Smooth muscle cell (in vitro differentiated cells): Measurements from ENCODE around the gene TMEM59. TPM values are rescaled to one million over a fixed set of nuclear protein-coding genes. Genes with fewer than 3 reads are reported as not detected.
A peak's percentile ranks its signal among the peaks of the same experiment; 100 is the strongest.

Source experiments
- DNase-seq: peaks from one replicate; lab custom pipeline; 2025; ENCODE audit not compliant: unreplicated experiment; lab: John Stamatoyannopoulos, UW
- H2AFZ ChIP-seq: fragments of 200-600 bp; sonication (generic); 2 replicates; pipeline ENCODE4 v1.6.0; 2016; ENCODE audit warnings: antibody characterized with exemption, low read depth, mild to moderate bottlenecking
- H3F3A ChIP-seq: fragments of 200-600 bp; sonication (generic); 2 replicates; pipeline ENCODE4 v1.6.0; 2017; ENCODE audit warnings: antibody characterized with exemption, low read depth
- H3K27ac ChIP-seq: fragments of 200-600 bp; sonication (generic); 2 replicates; pipeline ENCODE4 v1.5.1; 2016; ENCODE audit warnings: low read depth, mild to moderate bottlenecking
- H3K27me3 ChIP-seq: fragments of 200-600 bp; sonication (generic); 2 replicates; pipeline ENCODE4 v1.6.1; 2016; ENCODE audit warnings: low read depth, mild to moderate bottlenecking
- H3K36me3 ChIP-seq: fragments of 200-600 bp; sonication (generic); 2 replicates; pipeline ENCODE4 v1.5.1; 2016; ENCODE audit warnings: low read depth
- H3K4me1 ChIP-seq: fragments of 200-600 bp; sonication (generic); 2 replicates; pipeline ENCODE4 v1.5.1; 2016; ENCODE audit warnings: low read depth
- H3K4me2 ChIP-seq: fragments of 200-600 bp; sonication (generic); 2 replicates; pipeline ENCODE4 v1.6.0; 2016; ENCODE audit warnings: mild to moderate bottlenecking
- H3K4me3 ChIP-seq: fragments of 200-600 bp; sonication (generic); 2 replicates; pipeline ENCODE4 v1.5.1; 2016; ENCODE audit warnings: mild to moderate bottlenecking
- H3K79me2 ChIP-seq: fragments of 200-600 bp; sonication (generic); 2 replicates; pipeline ENCODE4 v1.6.0; 2016; ENCODE audit warnings: low read depth, mild to moderate bottlenecking
- H3K9ac ChIP-seq: fragments of 200-600 bp; sonication (generic); 2 replicates; pipeline ENCODE4 v1.6.0; 2016; ENCODE audit warnings: low read depth
- H3K9me3 ChIP-seq: fragments of 200-600 bp; sonication (generic); replicated peaks from 2 replicates; pipeline ENCODE4 v1.5.1; 2016; ENCODE audit warnings: low read depth
- H4K20me1 ChIP-seq: fragments of 200-600 bp; sonication (generic); 2 replicates; pipeline ENCODE4 v1.6.0; 2016; ENCODE audit warnings: low read depth
- WGBS: methylation state at CpG from one replicate; pipeline ENCODE4 v1.1.7; 2016; ENCODE audit warnings: low lambda C conversion rate; 5-methylcytosine and 5-hydroxymethylcytosine counted together
- polyA plus RNA-seq: library from polyadenylated mRNA; unstranded; fragments of >200 nt; fragmentation: Nextera tagmentation; extraction: Ambion mirVana; gene quantifications from 2 replicates; pipeline ENCODE4 v1.2.1, GENCODE V29; 2016
- total RNA-seq: library from RNA; depleted of rRNA; stranded (reverse); fragments of >200 nt; gene quantifications from 2 replicates; pipeline ENCODE4 v1.2.3, GENCODE V29; 2014
- TF ChIP-seq, protein P1 (sequence below): fragments of 200-600 bp; sonication (generic); IDR thresholded peaks from 2 replicates; pipeline ENCODE4 v1.5.1; 2017; ENCODE audit warnings: borderline replicate concordance, mild to moderate bottlenecking, antibody characterized with exemption; ENCODE audit not compliant: insufficient read depth, poor library complexity, severe bottlenecking

TMEM59 gene
- total and polyA plus RNA-seq, 2 experiments from 2014 or later, result 402 to 444 TPM

GRCh38 chr1:54077359-54077758, 24.4 kb upstream of the TMEM59 start:
- Histone ChIP-seq H4K20me1 (no peaks in the 10 kb centered on the region), H3K4me3 (no peak overlapping the region), H3K9me3 (no peaks in the 10 kb centered on the region), H2AFZ (no peak overlapping the region), H3K27me3 (no peaks in the 10 kb centered on the region), H3K79me2 (no peaks in the 10 kb centered on the region), H3K9ac (no peak overlapping the region), H3K4me1 (no peaks in the 10 kb centered on the region), H3F3A (no peaks in the 10 kb centered on the region), H3K27ac (no peak overlapping the region), H3K36me3 (no peaks in the 10 kb centered on the region), H3K4me2 (no peak overlapping the region)
- TF ChIP-seq, protein P1, sequence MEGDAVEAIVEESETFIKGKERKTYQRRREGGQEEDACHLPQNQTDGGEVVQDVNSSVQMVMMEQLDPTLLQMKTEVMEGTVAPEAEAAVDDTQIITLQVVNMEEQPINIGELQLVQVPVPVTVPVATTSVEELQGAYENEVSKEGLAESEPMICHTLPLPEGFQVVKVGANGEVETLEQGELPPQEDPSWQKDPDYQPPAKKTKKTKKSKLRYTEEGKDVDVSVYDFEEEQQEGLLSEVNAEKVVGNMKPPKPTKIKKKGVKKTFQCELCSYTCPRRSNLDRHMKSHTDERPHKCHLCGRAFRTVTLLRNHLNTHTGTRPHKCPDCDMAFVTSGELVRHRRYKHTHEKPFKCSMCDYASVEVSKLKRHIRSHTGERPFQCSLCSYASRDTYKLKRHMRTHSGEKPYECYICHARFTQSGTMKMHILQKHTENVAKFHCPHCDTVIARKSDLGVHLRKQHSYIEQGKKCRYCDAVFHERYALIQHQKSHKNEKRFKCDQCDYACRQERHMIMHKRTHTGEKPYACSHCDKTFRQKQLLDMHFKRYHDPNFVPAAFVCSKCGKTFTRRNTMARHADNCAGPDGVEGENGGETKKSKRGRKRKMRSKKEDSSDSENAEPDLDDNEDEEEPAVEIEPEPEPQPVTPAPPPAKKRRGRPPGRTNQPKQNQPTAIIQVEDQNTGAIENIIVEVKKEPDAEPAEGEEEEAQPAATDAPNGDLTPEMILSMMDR, result no peak
- DNase-seq, result no peak

DNA sequence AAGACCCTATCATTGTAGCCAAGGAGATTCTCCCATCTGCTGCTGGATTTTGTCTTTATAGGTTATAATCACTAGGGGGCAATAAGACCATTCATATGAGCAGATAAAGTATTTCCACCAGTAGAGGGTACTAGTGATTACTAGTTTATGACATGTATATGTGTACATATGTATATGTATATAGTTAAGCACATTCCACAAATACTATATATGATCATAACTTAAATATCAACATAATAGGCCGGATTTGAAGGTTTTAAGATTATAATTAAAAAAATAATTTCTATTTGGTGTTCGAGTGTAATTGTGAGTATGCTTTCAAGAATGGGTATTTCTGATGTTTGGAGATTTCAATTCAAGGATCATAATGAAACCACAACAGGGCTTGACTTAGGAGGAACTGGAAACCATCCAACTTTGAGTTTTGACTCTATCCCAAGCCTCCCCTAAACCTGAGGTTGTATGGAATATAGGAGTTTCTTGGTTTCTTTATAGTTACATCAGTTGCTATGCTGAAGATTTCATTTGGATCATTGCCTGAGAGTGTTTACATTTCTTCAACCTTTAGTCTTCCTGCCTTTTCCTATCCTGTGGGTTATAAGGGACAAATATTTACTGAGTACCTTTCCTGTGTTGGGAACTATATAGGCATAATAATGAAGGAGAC, 17.3 kb upstream of the TMEM59 start:
- Histone ChIP-seq H3K4me3 (no peak overlapping the region), H3K27me3 (no peaks in the 10 kb centered on the region), H3K9ac (no peak overlapping the region), H3K4me2 (peak overlapping the region; percentile 6), H3F3A (no peaks in the 10 kb centered on the region), H2AFZ (no peak overlapping the region), H3K4me1 (no peaks in the 10 kb centered on the region), H3K36me3 (peaks cover 4% of the 10 kb centered on the region), H4K20me1 (no peaks in the 10 kb centered on the region), H3K27ac (no peak overlapping the region), H3K9me3 (no peaks in the 10 kb centered on the region), H3K79me2 (no peaks in the 10 kb centered on the region)
- TF ChIP-seq, protein P1, result peak; percentile 68
- WGBS, result 82% methylated on average over 2 of the region's 2 CpGs
- no peak for DNase-seq

- 81% methylated on average over 1 of the region's 1 CpG for WGBS
- Histone ChIP-seq H3K79me2 (no peaks in the 10 kb centered on the region), H3K4me3 (no peak overlapping the region), H3K4me1 (no peaks in the 10 kb centered on the region), H3F3A (no peaks in the 10 kb centered on the region), H3K27ac (no peak overlapping the region), H4K20me1 (no peaks in the 10 kb centered on the region), H3K4me2 (no peak overlapping the region), H3K9me3 (no peaks in the 10 kb centered on the region), H3K36me3 (peaks cover 4% of the 10 kb centered on the region), H2AFZ (no peak overlapping the region), H3K9ac (no peak overlapping the region), H3K27me3 (no peaks in the 10 kb centered on the region)
- TF ChIP-seq, protein P1, result no peak
- no peak for DNase-seq
Measured at GRCh38 chr1:54069791-54070170, 16.8 kb upstream of the TMEM59 start.

DNA sequence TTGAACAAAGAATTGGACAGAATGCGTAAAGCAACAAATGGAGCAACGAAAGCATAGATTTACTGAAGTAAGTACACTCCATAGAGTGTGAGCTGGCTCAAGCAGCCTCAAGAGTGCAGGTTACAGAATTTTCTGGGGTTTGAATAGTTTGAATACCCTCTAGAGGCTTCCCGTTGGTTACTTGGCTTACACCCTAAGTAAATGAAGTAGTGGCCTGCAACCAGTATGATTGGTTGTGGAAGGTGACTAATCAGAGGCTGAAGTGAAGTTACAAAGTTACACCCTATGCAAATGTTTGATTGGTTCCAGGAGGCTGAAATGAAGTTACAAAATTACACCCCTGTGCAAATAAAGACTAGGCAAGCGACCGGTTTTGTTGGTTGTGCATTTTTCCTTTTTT, 11.3 kb upstream of the TMEM59 start:
- H3K27me3 ChIP-seq, result no peaks in the 10 kb centered on the region
- H4K20me1 ChIP-seq, result no peaks in the 10 kb centered on the region
- H3K36me3 ChIP-seq, result no peaks in the 10 kb centered on the region
- TF ChIP-seq, protein P1, result no peak
- no peaks in the 10 kb centered on the region for H3K4me1 ChIP-seq
- no peak for DNase-seq
- H3K9ac ChIP-seq, result no peak overlapping the region
- no peak overlapping the region for H3K27ac ChIP-seq
- H2AFZ ChIP-seq, result no peak overlapping the region
- no peaks in the 10 kb centered on the region for H3K9me3 ChIP-seq
- H3K79me2 ChIP-seq, result no peaks in the 10 kb centered on the region
- no peak overlapping the region for H3K4me2 ChIP-seq
- no peaks in the 10 kb centered on the region for H3F3A ChIP-seq
- 95% methylated on average over 5 of the region's 5 CpGs for WGBS
- no peak overlapping the region for H3K4me3 ChIP-seq
